Tibial nerve (tissue), 4 donors: ENCODE data around the gene ZBTB32. TPM values are rescaled to one million over a fixed set of nuclear protein-coding genes. Genes with fewer than 3 reads are reported as not detected.
"Not testable (repeated sequence)": the region's sequence is repeated elsewhere in the genome, so short reads cannot be mapped to it uniquely, and the experiment has no call there.

Experiments used
- DNase-seq, 2 donors: peaks; one replicate each; pipeline ENCODE4 v3.0.0-alpha.2; 2019; ENCODE audit warnings: low spot score in 2 of 2
- H3K27ac ChIP-seq, 4 donors: fragments of 200-600 bp; sonication (generic) in 3 of 4; one replicate each; pipeline ENCODE4 v1.5.1; 2017 to 2019; ENCODE audit warnings: mild to moderate bottlenecking in 1 of 4
- H3K27me3 ChIP-seq, 2 donors: fragments of 200-600 bp; sonication (generic) in 1 of 2; one replicate each; pipeline versions ENCODE4 v1.5.1 to v1.6.0; 2017 to 2019
- H3K36me3 ChIP-seq, 3 donors: fragments of 200-600 bp; sonication (generic); one replicate each; pipeline ENCODE4 v1.5.1; 2018 to 2019
- H3K4me1 ChIP-seq, 4 donors: fragments of 200-600 bp; sonication (generic) in 3 of 4; one replicate each; pipeline ENCODE4 v1.5.1; 2017 to 2019
- H3K4me3 ChIP-seq, 4 donors: fragments of 200-600 bp; sonication (generic) in 3 of 4; one replicate each; pipeline ENCODE4 v1.5.1; 2017 to 2019; ENCODE audit warnings: mild to moderate bottlenecking in 1 of 4, moderate library complexity in 1 of 4
- H3K9me3 ChIP-seq, 4 donors: fragments of 200-600 bp; sonication (generic) in 3 of 4; one replicate each; pipeline ENCODE4 v1.5.1; 2017 to 2019
- EP300 ChIP-seq, 2 donors: sonication (generic); formaldehyde crosslinking; IDR thresholded peaks; one replicate each; pipeline ENCODE4 v1.6.1; 2017; ENCODE audit warnings: antibody characterized with exemption in 2 of 2, mild to moderate bottlenecking in 1 of 2
- POLR2A ChIP-seq, 2 donors: fragments of 450-650 bp; IDR thresholded peaks; one replicate each; pipeline ENCODE4 v1.6.1; 2017; ENCODE audit warnings: antibody characterized with exemption in 2 of 2, mild to moderate bottlenecking in 2 of 2, moderate library complexity in 2 of 2
- WGBS, 2 donors: methylation state at CpG; one replicate each; pipeline ENCODE4 v1.1.5; 2018; 5-methylcytosine and 5-hydroxymethylcytosine counted together
- total RNA-seq, 4 donors: library from RNA; depleted of rRNA; stranded (reverse); fragments of >200 nt; gene quantifications; one replicate each; pipeline ENCODE4 v1.1.0, GENCODE V29; 2016
- TF ChIP-seq, protein P1 (sequence below), 5 experiments: fragments of 200-600 bp in 3 of 5; fragments of 450-650 bp in 2 of 5; sonication (generic) in 3 of 5; IDR thresholded peaks; one replicate each; pipeline ENCODE4 v1.5.1; 2016 to 2019; ENCODE audit warnings: antibody characterized with exemption in 5 of 5, mild to moderate bottlenecking in 3 of 5, moderate library complexity in 2 of 5

The ZBTB32 gene
- total RNA-seq, 4 donors from 2014 or later = not detected

DNA sequence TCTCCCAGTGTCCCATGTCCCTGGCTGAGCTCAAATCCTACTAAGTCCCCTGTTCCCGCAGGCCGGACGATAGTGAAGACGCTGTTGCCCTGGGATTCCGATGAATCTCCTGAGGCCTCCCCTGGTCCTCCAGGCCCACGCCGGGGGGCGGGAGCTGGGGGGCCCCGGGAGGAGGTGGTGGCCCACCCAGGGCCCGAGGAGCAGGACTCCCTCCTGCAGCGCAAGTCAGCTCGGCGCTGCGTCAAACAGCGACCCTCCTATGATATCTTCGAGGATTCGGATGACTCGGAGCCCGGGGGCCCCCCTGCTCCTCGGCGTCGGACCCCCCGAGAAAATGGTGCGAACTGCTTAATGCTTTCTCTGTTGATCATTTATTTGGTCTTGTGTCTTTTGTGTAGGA is 19.3 kb downstream of the ZBTB32 start:
- WGBS, 2 donors = 91 to 93% methylated on average over 21 to 24 of the region's 24 CpGs
- H3K27ac ChIP-seq = no peak overlapping the region
- peaks cover 5 to 91% (median 65%) of the 10 kb centered on the region in 3 donors for H3K36me3 ChIP-seq

DNA sequence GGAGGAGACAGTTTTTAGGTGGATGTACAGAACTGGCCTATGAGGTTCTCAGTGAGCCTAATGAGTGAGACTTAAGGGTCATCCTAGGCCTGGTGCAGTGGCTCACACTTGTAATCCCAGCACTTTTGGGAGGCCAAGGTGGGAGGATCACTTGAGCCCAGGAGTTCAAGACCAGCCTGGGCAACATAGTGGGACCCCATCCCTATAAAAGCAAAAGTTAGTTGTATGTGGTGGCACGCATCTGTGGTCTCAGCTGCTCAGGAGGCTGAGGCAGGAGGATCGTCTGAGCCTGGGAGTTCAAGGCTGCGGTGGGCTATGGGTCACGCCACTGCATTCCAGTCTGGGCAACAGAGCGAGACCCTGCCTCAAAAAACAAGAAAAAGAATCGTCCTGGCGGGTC is 19.8 kb downstream of the ZBTB32 start:
- 93% methylated on average over 7 of the region's 7 CpGs for WGBS, 2 donors
- H3K9me3 ChIP-seq, DNase-seq, H3K27ac ChIP-seq, H3K4me3 ChIP-seq, H3K27me3 ChIP-seq: not testable (repeated sequence)
- peaks cover 5 to 96% (median 69%) of the 10 kb centered on the region in 3 donors for H3K36me3 ChIP-seq
- H3K4me1 ChIP-seq = peaks cover 0 to 25% (median 5%) of the 10 kb centered on the region in 4 donors

More for the DNA sequence above, 19.3 kb downstream of the ZBTB32 start:
- Histone ChIP-seq H3K4me3 (no peak overlapping the region), H3K9me3 (no peaks in the 10 kb centered on the region), H3K4me1 (peaks cover 0 to 29% (median 9%) of the 10 kb centered on the region in 4 donors), H3K27me3 (no peaks in the 10 kb centered on the region)
- TF ChIP-seq POLR2A (IDR thresholded peaks at IDR 0.05) (no peak), EP300 (IDR thresholded peaks at IDR 0.05) (no peak)
- TF ChIP-seq, protein P1, sequence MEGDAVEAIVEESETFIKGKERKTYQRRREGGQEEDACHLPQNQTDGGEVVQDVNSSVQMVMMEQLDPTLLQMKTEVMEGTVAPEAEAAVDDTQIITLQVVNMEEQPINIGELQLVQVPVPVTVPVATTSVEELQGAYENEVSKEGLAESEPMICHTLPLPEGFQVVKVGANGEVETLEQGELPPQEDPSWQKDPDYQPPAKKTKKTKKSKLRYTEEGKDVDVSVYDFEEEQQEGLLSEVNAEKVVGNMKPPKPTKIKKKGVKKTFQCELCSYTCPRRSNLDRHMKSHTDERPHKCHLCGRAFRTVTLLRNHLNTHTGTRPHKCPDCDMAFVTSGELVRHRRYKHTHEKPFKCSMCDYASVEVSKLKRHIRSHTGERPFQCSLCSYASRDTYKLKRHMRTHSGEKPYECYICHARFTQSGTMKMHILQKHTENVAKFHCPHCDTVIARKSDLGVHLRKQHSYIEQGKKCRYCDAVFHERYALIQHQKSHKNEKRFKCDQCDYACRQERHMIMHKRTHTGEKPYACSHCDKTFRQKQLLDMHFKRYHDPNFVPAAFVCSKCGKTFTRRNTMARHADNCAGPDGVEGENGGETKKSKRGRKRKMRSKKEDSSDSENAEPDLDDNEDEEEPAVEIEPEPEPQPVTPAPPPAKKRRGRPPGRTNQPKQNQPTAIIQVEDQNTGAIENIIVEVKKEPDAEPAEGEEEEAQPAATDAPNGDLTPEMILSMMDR (IDR thresholded peaks at IDR 0.05) = no peak
- no peak for DNase-seq

DNA sequence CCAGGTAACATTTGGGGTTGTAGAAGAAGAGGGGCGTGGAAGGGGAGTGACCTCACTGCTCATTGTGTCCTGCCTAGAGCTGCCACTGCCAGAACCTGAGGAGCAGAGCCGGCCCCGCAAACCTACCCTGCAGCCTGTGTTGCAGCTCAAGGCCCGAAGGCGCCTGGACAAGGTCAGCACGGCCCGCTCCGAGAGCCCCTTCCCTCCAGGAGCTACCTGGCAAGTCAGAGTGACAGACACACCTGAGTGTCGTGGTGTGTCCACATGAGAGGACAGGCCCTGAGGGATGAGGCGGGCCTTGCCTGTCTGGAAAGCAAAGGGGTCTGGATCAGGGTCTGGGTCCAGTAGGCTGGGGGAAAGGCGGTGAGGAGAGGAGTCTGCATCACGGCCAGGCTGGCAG is 20.2 kb downstream of the ZBTB32 start:
- WGBS, 2 donors = 89 to 92% methylated on average over 12 of the region's 12 CpGs
- Histone ChIP-seq H3K36me3 (peaks cover 5 to 100% (median 71%) of the 10 kb centered on the region in 3 donors), H3K4me1 (peaks cover 0 to 20% (median under 1%) of the 10 kb centered on the region in 4 donors), H3K27ac (no peak overlapping the region), H3K4me3 (no peak overlapping the region), H3K27me3 (no peaks in the 10 kb centered on the region), H3K9me3 (no peaks in the 10 kb centered on the region)
- no peak for DNase-seq
- TF ChIP-seq POLR2A (IDR thresholded peaks at IDR 0.05) = no peak
- TF ChIP-seq, protein P1 (IDR thresholded peaks at IDR 0.05) = no peak
- TF ChIP-seq EP300 (IDR thresholded peaks at IDR 0.05) = no peak

DNA sequence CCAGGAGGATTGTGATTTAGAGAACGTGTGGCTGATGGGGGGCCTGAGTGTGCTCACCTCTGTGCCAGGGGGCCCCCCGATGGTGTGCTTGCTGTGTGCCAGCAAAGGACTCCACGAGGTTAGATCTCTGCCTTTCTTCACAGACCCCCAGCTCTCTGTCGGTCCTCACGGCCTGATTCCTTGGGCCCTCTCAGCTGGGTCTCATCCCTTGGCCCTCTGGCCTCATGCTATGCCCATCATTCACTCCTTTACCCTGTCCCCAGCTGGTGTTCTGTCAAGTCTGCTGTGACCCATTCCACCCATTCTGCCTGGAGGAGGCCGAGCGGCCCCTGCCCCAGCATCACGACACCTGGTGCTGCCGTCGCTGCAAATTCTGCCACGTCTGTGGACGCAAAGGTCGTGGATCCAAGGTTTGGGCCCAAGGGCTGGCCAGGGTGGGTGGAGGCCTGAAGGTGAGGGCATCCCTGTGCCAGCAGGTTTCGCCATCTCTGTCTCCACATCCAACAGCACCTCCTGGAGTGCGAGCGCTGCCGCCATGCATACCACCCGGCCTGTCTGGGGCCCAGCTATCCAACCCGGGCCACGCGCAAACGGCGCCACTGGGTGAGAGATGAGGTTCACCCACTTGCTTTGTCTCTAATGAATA is 21.0 kb downstream of the ZBTB32 start:
- Histone ChIP-seq H3K27ac (no peak overlapping the region), H3K9me3 (no peaks in the 10 kb centered on the region), H3K4me1 (peaks cover 0 to 13% (median 0%) of the 10 kb centered on the region in 4 donors), H3K27me3 (no peaks in the 10 kb centered on the region), H3K4me3 (no peak overlapping the region), H3K36me3 (peaks cover 5 to 100% (median 79%) of the 10 kb centered on the region in 3 donors)
- TF ChIP-seq EP300 (IDR thresholded peaks at IDR 0.05) = no peak
- no peak for TF ChIP-seq POLR2A (IDR thresholded peaks at IDR 0.05)
- TF ChIP-seq, protein P1 (IDR thresholded peaks at IDR 0.05) = no peak
- 93 to 95% methylated on average over 23 of the region's 23 CpGs for WGBS, 2 donors
- DNase-seq = no peak

DNA sequence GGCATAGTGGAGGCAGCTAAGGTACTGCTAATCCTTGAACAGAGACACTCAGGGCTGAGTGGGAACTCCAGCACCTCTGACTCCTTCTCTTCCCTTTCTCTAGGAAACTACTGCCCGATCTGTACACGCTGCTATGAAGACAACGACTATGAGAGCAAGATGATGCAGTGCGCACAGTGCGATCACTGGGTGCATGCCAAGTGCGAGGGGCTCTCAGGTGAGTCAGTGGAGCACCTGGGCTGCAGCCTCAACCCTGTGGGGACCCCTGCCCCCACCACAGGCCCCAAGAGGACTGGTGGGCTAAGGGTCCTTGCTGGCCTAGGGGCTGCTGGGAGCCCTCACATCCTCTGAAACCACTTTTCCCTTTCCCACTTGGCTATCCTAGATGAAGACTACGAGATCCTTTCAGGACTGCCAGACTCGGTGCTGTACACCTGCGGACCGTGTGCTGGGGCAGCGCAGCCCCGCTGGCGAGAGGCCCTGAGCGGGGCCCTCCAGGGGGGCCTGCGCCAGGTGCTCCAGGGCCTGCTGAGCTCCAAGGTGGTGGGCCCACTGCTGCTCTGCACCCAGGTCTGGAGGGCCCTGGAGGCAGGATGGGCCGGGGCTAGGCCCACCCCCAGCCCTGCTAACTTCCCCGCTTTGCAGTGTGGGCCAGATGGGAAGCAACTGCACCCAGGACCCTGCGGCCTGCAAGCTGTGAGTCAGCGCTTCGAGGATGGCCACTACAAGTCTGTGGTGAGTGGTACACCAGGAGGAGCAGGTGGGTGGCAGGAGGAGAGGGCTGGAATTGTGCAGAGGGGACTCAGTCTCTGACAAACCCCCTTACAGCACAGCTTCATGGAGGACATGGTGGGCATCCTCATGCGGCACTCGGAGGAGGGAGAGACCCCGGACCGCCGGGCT is 22.9 kb downstream of the ZBTB32 start:
- WGBS, 2 donors = 89 to 92% methylated on average over 18 to 21 of the region's 25 CpGs
- no peak for TF ChIP-seq EP300 (IDR thresholded peaks at IDR 0.05)
- TF ChIP-seq, protein P1 (IDR thresholded peaks at IDR 0.05) = no peak
- TF ChIP-seq POLR2A (IDR thresholded peaks at IDR 0.05) = no peak
- no peak overlapping the region for H3K4me3 ChIP-seq
- DNase-seq = no peak
- H3K36me3 ChIP-seq = peaks cover 5 to 100% (median 85%) of the 10 kb centered on the region in 3 donors
- H3K4me1 ChIP-seq = no peaks in the 10 kb centered on the region
- no peaks in the 10 kb centered on the region for H3K27me3 ChIP-seq
- no peak overlapping the region for H3K27ac ChIP-seq
- no peaks in the 10 kb centered on the region for H3K9me3 ChIP-seq
